Kidney (tissue), 14 donors: ENCODE data around the gene GNA12. TPM values are rescaled to one million over a fixed set of nuclear protein-coding genes. Genes with fewer than 3 reads are reported as not detected.
A peak's percentile ranks its signal among the peaks of the same experiment; 100 is the strongest.
"Not testable (repeated sequence)": the region's sequence is repeated elsewhere in the genome, so short reads cannot be mapped to it uniquely, and the experiment has no call there.

ENCODE experiments used
- DNase-seq, 5 donors: peaks; one replicate each; pipeline ENCODE4 v3.0.0-alpha.2; 2013 to 2020
- FAIRE-seq: peaks from 2 replicates; lab custom pipeline; 2012; peaks lifted over from hg19 to GRCh38; lab: Jason Lieb, UNC
- H3K27ac ChIP-seq, 2 donors: one replicate each; pipeline ENCODE4 v1.7.0; 2013; ENCODE audit warnings: low read depth in 2 of 2, low read length in 2 of 2, inconsistent platforms in 1 of 2
- H3K27me3 ChIP-seq: one replicate; pipeline ENCODE4 v1.7.1; 2013; ENCODE audit warnings: low read length, inconsistent platforms; ENCODE audit not compliant: control insufficient read depth, insufficient read depth
- H3K36me3 ChIP-seq, 3 donors: one replicate each; pipeline versions ENCODE4 v1.7.0 to v1.7.1; 2013; ENCODE audit warnings: low read length in 3 of 3, control low read depth in 1 of 3, inconsistent platforms in 1 of 3; ENCODE audit not compliant: insufficient read depth in 3 of 3, control insufficient read depth in 2 of 3
- H3K4me1 ChIP-seq, 3 donors: one replicate each; pipeline versions ENCODE4 v1.7.0 to v1.7.1; 2013; ENCODE audit warnings: low read length in 3 of 3, inconsistent platforms in 1 of 3, low read depth in 1 of 3; ENCODE audit not compliant: control insufficient read depth in 2 of 3, insufficient read depth in 2 of 3
- H3K4me3 ChIP-seq, 3 donors: one replicate each; pipeline versions ENCODE4 v1.7.0 to v1.8.1; 2013; ENCODE audit warnings: low read length in 3 of 3, control low read depth in 1 of 3, inconsistent platforms in 1 of 3
- H3K9ac ChIP-seq, 3 donors: one replicate each; pipeline versions ENCODE4 v1.7.0 to v1.7.1; 2013; ENCODE audit warnings: low read length in 3 of 3, control low read depth in 1 of 3, inconsistent platforms in 1 of 3
- H3K9me3 ChIP-seq, 3 donors: one replicate each; pipeline versions ENCODE4 v1.7.0 to v1.7.1; 2013; ENCODE audit warnings: low read length in 3 of 3, control low read depth in 1 of 3, inconsistent platforms in 1 of 3; ENCODE audit not compliant: control insufficient read depth in 2 of 3, insufficient read depth in 1 of 3
- CTCF ChIP-seq: IDR thresholded peaks from 3 replicates; pipeline ENCODE4 v1.5.1; 2012; ENCODE audit warnings: mild to moderate bottlenecking, moderate library complexity, borderline replicate concordance; ENCODE audit not compliant: insufficient read depth; ENCODE audit errors: extremely low read depth
- intact Hi-C: fragments of 100-400 bp; cut with DNase I; formaldehyde crosslinking; loops from one replicate; pipeline ENCODE4 v1.11.1; 2022
- polyA plus RNA-seq: library from polyadenylated mRNA; stranded (reverse); fragments of 350-450 nt; fragmentation: Illumina TruSeq; extraction: RNeasy Lipid Tissue Mini Kit (QIAGEN cat#74804); gene quantifications from one replicate; pipeline ENCODE4 v1.2.3, GENCODE V29; 2014; ENCODE audit warnings: low read depth, low replicate concordance; ENCODE audit not compliant: insufficient read depth
- total RNA-seq: library from RNA; stranded (reverse); fragmentation: NEBNext Ultra II Directional; extraction: Animal tissue kit (Norgen Biotek cat#: 25700); gene quantifications from one replicate; pipeline ENCODE4 v1.2.1, GENCODE V29; 2021
- donor health status: control.
- donor health status: control.
- donor health status: control.
- donor health status: control.
- donor health status: control.
- donor health status: DM: yes; HTN: yes; CAD: no.
- donor health status: Normal renal cell carcinoma (clear cell type).

Gene GNA12
- total and polyA plus RNA-seq, 2 donors from 2014 or later = 16.5 to 41.1 TPM

DNA sequence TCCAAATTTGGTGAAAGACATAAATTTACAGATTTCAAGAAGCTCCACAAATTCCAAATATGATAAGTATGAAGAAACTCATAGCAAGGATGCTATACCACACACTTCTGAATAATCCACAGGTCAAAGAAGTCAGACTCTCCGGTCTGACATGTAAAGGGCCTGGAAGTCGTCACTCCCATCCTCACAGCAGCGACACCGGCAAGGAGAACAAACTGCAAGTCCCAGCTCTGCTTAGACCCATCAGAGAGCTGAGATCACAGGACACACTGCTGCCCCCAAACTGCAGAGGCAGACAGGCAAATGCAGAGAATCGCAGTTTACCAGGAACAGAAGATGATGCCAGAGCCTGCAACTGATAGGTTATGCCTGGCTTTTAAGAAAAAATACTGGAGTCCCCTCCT is 94.1 kb downstream of the GNA12 start:
- Histone ChIP-seq H3K9ac (no peak overlapping the region), H3K27me3 (no peaks in the 10 kb centered on the region), H3K36me3 (no peaks in the 10 kb centered on the region), H3K9me3 (no peaks in the 10 kb centered on the region), H3K4me3 (no peak overlapping the region), H3K27ac (no peak overlapping the region), H3K4me1 (no peaks in the 10 kb centered on the region)
- intact Hi-C loops = no loop called here
- TF ChIP-seq CTCF = no peak
- no peak for FAIRE-seq
- DNase-seq = no peak

- H3K4me3 ChIP-seq, H3K4me1 ChIP-seq, H3K36me3 ChIP-seq, H3K9ac ChIP-seq, FAIRE-seq, DNase-seq, H3K9me3 ChIP-seq, H3K27ac ChIP-seq, intact Hi-C loops, H3K27me3 ChIP-seq: not testable (repeated sequence)
These were observed 95.4 kb downstream of the GNA12 start for GRCh38 chr7:2748684-2749083.

- H3K27me3 ChIP-seq, H3K27ac ChIP-seq, H3K9ac ChIP-seq, H3K36me3 ChIP-seq, intact Hi-C loops, H3K4me1 ChIP-seq, H3K4me3 ChIP-seq, DNase-seq, H3K9me3 ChIP-seq, FAIRE-seq: not testable (repeated sequence)
These were observed 100.5 kb downstream of the GNA12 start for GRCh38 chr7:2743523-2744185.

DNA sequence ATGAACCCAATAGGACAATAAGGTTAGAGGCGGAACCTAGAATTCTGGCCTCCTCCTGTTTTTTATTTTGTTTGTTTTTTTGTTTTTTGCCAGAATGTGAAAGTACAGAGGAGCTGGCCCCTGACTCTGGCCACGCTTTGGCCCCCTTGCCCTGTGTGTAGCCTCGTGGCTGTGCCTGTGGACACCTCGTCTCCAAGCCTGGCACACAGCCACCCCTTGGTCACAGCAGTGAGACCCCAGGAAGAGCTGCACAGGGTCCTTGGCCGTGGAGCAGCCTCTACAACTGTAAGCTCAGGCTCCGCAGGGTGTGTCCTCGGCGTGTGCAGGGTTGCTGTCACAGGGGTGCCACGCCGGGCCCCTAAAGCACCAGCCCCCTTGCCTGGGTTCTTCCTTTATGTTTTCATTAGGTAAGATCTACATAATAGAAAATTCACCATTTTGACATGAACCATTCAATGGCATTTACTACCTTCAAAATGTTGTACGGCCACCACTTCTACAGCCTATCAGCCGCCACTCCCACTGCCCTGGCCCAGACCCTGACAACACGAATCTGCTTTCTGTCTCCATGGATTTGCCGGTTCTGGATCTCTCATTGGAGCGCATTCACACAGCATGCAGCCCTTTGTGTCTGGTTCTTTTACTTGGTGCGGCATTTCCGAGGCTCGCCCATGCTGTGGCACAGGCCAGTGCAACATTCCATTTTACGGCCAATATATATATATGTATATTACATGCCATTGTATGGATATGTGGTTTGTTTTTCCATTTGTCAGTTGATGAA is 105.2 kb downstream of the GNA12 start:
- no peak overlapping the region for H3K9ac ChIP-seq
- peaks cover 0 to 14% (median 5%) of the 10 kb centered on the region in 3 donors for H3K4me1 ChIP-seq
- DNase-seq (peak in 2 of 5 donors; percentile 18 to 65), FAIRE-seq (no peak)
- no peak overlapping the region for H3K4me3 ChIP-seq
- intact Hi-C loops = no loop called here
- H3K36me3 ChIP-seq = no peaks in the 10 kb centered on the region
- H3K27me3 ChIP-seq = no peaks in the 10 kb centered on the region
- H3K9me3 ChIP-seq = no peaks in the 10 kb centered on the region
- H3K27ac ChIP-seq = no peak overlapping the region
- no peak for TF ChIP-seq CTCF
